VCaP (cell line): ENCODE measurements around the gene LIN28B.
"Not testable (repeated sequence)": the region's sequence is repeated elsewhere in the genome, so short reads cannot be mapped to it uniquely, and the experiment has no call there.

Source experiments
- H3K27ac ChIP-seq: fragments of 450-650 bp; 2 replicates; pipeline ENCODE4 v1.5.1; 2017
- TF ChIP-seq, protein P1 (sequence below): fragments of 450-650 bp; conservative IDR thresholded peaks from 2 replicates; pipeline ENCODE4 v1.5.1; 2017; ENCODE audit warnings: mild to moderate bottlenecking, moderate library complexity

LIN28B gene

DNA sequence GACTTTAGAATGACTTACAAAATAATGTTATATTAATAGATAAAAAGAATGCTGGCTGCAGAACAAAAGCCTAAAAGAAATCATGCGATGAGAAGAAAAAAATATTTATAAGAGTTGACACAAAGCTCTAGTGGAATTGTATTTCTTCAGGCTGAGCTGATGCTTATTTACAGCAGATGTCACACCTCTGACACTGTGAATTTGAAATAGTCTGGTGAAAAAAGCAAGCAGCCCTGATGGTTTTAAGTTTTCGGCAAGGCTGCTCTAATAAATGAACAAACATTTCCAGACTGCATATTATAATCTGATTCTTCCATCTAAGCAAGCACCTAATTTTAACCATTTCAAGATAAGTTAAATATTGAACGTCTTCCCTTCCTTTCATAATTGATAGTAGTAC is 109.9 kb downstream of the LIN28B start:
- H3K27ac ChIP-seq: no peak overlapping the region
- TF ChIP-seq, protein P1, sequence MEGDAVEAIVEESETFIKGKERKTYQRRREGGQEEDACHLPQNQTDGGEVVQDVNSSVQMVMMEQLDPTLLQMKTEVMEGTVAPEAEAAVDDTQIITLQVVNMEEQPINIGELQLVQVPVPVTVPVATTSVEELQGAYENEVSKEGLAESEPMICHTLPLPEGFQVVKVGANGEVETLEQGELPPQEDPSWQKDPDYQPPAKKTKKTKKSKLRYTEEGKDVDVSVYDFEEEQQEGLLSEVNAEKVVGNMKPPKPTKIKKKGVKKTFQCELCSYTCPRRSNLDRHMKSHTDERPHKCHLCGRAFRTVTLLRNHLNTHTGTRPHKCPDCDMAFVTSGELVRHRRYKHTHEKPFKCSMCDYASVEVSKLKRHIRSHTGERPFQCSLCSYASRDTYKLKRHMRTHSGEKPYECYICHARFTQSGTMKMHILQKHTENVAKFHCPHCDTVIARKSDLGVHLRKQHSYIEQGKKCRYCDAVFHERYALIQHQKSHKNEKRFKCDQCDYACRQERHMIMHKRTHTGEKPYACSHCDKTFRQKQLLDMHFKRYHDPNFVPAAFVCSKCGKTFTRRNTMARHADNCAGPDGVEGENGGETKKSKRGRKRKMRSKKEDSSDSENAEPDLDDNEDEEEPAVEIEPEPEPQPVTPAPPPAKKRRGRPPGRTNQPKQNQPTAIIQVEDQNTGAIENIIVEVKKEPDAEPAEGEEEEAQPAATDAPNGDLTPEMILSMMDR: no peak

DNA sequence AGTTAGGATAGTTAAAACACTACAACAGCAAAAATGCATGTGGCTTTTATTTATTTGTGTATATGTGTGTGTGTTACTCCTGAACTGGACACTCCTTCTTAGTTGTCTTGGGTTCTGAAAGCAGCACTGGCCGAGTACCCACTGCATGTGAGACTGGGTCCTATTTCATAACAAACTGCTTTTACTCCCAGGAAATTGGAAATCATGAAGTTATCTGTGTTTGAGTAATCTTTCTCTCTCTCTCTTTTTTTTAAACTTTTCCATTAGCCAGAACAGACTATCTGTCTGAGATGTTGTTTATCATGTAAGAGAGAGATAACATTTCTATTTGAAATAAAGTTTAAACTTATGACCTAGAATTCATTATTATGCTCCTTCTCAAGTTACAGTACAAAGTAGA is 110.4 kb downstream of the LIN28B start:
- H3K27ac ChIP-seq: no peak overlapping the region
- TF ChIP-seq, protein P1: no peak

DNA sequence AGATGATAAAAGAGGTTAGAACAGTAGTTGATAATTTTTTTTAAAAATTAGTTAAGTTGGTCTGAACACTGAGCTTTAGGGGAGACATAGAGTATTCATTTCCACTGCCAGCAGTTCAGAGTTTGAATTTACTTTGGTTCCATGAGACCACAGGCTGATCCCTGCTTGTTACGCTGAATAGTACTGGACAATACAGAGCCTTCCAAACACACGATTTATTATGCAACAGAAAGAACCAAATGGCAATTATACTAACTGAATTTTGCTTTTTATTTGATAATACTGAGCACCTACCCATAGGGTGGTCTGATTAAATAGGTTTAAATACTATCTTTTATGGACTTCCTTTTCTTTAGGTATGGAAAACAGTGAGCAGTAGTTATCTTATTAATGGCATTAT is 111.5 kb downstream of the LIN28B start:
- no peak overlapping the region for H3K27ac ChIP-seq
- TF ChIP-seq, protein P1: no peak

DNA sequence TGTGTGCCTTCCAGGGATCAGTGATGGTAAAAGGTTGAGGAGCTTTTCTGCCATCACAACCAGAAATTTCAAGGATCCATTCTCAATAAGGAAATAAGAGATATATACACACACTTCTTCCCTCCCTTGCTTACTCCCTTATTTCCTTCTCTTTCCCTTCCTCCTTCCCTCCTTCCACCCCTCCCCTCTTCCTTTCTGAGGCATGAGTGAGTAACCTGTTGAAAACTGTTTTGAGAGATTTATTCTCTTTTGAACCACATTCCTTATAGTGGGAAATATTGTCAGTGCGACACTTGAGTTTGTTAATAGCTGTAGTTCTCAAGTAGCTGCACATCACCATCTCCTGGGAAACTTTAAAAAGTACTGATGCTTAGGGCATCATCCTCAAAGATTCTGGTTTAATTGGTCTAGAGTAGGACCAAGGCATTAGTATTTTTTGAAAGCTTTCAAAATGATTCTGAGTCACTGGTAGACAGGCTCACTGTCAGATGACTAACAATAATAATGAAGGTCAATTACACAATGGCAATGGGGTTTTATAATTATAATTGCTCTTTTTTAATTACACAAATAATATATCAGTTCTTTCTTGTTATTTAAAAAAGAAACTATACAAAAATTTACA is 113.0 kb downstream of the LIN28B start:
- H3K27ac ChIP-seq: no peak overlapping the region
- TF ChIP-seq, protein P1: no peak

DNA sequence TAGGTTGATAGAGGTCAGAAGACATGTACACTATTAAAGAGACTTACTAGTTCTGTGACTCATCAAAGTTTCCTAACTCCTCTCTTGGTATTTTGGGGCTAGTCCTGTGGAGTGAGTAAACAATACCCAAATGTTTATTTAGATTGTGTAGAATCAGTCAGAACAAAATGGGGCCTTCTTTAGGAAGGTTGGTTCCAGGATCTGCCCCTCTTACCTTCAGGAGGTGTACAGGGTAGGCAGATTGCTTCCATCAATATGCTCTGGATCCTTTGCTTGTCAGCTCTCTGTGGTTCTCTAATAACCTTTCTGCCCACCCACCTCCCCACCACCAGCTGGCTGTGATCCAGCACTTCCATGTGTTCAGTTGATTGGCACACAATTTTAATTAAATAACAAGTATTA is 115.9 kb downstream of the LIN28B start:
- H3K27ac ChIP-seq: no peak overlapping the region
- TF ChIP-seq, protein P1: no peak

DNA sequence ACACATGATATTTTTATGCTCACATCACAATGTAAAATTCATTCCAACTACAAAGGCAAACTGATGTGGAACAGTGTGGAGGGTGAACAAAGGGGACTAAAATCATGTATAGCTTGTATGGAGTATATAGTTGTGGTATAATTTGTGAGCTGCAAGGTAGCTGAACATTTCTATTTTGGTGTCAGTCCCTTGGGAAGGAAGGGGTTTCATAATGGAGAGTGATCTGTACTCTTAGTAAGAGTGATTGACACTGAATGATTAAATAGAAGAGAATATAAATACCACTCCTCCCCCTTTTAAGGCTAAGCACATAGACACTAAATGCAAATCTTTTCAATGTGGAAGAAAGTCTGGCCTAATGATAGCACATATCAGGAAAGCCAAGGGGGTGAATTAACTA is 118.3 kb downstream of the LIN28B start:
- TF ChIP-seq, protein P1: no peak
- H3K27ac ChIP-seq: no peak overlapping the region

DNA sequence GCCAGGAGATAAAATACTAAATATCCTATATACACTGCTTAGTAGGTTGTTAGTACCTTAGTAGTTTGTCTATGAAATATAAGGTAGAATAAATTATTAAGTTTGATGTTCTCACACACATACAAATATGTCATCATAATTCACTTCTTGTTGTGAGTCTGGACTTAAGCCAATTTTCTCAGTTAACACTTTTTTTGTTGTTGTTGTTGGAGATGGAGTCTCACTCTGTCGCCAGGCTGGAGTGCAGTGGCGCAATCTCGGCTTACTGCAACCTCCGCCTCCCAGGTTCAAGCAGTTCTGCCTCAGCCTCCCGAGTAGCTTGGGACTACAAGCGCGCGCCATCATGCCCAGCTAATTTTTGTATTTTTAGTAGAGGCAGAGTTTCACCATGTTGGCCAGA is 119.5 kb downstream of the LIN28B start:
- H3K27ac ChIP-seq: not testable (repeated sequence)

DNA sequence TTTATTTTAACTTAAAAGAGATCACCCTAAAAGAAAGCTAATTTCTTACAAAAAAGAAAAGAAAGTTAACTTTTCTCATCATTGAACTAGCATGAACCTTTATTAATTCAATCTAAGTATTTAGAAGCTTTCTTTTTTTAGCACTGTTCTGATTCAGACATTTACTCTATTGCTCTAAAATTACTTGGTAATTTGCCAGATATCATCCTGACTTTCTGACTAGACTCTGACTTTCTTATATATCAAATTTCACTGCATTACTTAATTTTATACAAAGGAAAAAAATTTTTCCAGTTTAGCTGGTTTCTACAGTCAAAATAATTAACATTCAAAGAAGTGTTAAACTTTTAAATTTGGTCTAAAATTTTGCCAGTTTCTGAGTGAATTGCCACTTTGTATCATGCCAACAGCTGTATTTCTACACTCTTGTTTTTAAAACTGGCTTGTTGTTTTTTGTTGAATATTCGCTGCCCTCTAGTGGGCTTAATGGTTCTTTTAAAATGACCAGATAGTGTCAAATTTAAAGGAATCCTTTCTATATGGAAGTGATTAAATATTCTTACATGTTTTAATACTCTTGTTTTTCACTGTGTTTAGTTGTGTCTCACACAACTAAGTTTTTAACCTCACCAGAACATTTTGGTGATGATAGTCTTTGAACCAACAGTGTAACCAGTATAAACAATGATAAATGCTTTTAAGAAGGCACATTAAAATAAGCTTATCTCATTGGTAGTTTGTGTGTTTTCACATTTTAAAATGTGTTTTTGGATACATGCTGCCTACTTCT is 120.9 kb downstream of the LIN28B start:
- TF ChIP-seq, protein P1: peak; percentile 73
- no peak overlapping the region for H3K27ac ChIP-seq
